D341Med (cell line): ENCODE data around the gene GABRR1.

Source experiments
- DNase-seq: peaks from one replicate; pipeline ENCODE4 v3.0.0; 2012; ENCODE audit warnings: low spot score

Gene GABRR1

DNA sequence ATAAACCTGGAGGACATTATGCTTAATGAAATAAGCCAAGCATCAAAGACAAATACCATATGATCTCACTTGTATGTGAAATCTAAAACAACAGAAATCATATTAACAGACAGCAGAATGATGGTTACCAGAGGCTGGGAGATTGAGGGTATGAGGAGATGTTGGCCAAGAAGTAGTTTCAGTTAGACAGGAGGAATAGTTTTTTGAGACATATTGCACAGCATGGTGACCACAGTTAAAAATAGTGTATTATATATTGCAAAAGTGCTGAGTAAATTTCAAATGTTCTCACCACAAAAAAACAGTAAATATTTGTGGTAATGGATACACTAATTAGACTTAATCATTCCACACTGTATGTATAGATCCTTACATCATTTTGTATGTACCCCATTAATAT lies 1.8 kb downstream of the GABRR1 start:
- no peak for DNase-seq

- DNase-seq = no peak
Measured at GRCh38 chr6:89214197-89214596, 3.0 kb downstream of the GABRR1 start.

DNA sequence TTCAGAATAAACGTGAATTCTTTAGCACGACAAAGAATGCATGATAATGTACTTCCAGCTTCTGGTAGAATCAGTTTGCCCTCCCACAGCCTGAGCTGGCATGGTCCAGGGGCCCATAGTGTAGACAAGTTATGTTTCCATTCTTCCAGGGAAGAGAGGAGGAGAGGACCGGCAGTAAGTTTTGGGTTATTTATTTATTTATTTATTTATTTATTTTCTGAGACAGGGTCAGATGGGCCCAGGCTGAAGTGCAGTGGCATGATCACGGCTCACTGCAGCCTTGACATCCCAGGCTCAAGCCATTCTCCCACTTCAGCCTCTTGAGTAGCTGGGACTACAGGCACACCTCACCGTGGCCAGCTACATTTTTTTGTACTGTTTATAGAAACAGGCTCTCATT lies 4.7 kb downstream of the GABRR1 start:
- no peak for DNase-seq

DNA sequence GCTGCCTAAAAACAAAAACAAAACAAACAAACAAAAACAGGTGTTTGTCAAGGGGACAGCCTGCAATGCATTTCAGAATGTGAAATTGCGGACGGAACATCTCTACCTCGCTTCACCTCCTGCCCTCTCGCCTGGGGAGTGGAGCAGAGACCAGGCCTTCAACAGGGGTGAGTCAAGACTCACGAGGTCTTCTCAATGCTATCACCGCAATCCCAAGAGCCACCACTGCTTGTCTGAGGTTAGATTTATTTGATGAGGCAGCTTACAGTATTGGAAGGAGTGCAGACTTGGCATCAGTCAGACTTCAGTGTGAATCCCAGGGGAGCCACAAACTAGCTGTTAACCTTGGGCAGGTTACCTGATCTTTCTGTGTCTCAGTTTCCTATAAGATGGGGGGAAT lies 7.7 kb downstream of the GABRR1 start:
- DNase-seq = no peak

GRCh38 chr6:89208551-89208950 lies 8.6 kb downstream of the GABRR1 start:
- DNase-seq = no peak

GRCh38 chr6:89205819-89206218 lies 11.3 kb downstream of the GABRR1 start:
- DNase-seq = no peak

- DNase-seq = no peak
Measured at GRCh38 chr6:89204096-89204495, 13.1 kb downstream of the GABRR1 start.

DNA sequence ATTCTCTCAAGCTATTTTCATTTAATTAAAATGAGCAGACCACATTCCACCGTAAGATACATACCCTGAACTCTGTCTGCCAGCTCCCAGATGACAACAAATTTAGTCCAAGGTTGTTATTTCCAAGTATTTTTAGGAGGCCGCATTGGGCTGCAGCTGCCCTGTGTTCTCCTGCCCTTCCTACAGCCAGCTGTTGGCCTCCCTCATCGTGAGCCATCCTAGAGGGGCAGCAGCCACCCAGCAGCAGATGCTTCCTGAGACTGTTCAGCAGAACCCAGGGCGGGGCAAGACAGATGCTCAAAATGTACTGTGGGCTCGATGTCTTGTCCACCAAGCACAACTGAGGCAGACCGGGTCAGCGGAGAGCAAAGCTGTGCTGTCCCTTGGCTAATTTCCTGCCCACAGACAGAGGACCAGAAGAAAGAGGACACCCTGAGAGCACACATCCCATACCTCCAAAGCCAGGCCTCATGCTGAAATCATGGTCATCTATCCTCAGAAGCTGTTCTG lies 16.4 kb downstream of the GABRR1 start:
- no peak for DNase-seq

GRCh38 chr6:89199579-89199978 lies 17.6 kb downstream of the GABRR1 start:
- no peak for DNase-seq

DNA sequence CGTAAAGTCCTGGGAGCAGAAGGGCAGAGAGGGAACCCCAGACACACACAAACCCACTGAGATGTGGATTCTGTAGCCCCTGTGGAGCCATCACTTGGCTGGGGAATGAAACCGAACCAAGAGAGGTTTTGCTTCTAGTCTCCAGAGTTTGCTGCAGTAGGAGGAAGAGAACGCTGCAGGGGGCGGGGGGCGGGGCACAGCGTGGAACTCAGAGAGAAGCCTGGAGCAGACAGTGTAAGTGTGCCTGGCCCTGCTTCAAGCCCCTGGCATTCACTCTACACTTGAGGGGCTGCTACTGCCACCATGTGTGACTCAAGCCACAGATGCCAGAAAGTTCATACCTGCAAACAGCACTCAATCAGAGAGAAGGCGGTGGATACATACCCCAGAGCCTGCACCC lies 18.9 kb downstream of the GABRR1 start:
- DNase-seq = no peak

GRCh38 chr6:89197141-89197540 lies 20.0 kb downstream of the GABRR1 start:
- no peak for DNase-seq

DNA sequence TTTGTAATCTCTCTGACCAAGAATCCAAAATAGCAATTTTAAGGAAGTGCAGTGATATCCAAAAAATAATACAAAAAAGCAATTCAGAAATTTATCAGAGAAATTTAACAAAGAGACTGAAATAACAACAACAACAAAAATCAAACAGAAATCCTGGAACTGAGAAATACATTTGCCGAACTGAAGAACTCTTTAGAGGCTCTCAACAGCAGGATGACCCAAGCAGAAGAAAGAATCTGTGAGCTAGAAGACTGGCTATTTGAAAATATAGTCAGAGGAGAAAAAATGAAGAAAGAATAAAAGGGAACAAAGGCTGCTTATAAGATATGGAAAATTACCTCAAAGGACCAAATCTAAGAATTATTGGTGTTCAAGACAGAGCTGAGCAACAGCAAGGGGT lies 22.6 kb downstream of the GABRR1 start:
- no peak for DNase-seq

DNA sequence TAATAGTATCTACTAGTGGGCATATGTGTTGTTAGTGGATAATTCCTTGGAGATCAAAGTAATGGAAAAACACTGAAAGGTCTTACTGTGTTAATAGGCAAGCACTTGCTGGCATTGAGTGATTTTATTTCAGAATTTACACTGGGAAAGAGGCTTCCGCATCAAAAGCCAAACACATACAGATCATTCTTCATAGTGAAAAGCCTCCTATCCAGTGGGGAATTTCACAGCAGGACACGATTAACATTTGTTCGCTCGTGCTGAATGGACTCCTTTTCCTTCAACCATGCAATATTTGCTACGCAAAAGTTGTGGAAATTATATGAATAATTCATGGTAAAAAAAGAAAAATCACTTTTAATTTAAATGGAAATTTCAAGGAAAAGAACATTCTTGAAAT lies 26.4 kb downstream of the GABRR1 start:
- DNase-seq = no peak

- no peak for DNase-seq
Measured at GRCh38 chr6:89187504-89187903, 29.7 kb downstream of the GABRR1 start.

- no peak for DNase-seq
Measured at GRCh38 chr6:89186762-89187161, 30.4 kb downstream of the GABRR1 start.

- DNase-seq = no peak
Measured at GRCh38 chr6:89184344-89184743, 32.8 kb downstream of the GABRR1 start.

GRCh38 chr6:89183294-89183693 lies 33.9 kb downstream of the GABRR1 start:
- no peak for DNase-seq

DNA sequence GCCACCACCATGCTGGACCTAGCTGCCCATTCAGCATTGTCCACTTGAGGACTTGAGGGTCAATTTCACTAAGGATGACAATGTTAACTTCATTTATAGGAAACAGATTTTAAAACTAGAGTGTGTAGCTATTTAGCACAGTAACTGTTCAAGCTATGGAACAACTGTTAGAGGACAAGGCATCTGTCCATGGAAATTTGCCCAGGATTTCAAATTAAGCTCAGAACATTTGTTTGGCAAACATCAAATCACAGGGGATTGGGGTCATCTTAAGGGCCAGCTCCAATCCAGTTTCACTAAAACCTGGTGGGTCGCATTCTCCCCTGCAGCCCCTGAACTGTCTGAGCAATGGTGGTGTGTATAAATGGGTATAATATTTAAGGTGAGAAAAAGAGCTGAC lies 36.2 kb downstream of the GABRR1 start:
- DNase-seq = no peak

GRCh38 chr6:89180112-89180511 lies 37.0 kb downstream of the GABRR1 start:
- no peak for DNase-seq

DNA sequence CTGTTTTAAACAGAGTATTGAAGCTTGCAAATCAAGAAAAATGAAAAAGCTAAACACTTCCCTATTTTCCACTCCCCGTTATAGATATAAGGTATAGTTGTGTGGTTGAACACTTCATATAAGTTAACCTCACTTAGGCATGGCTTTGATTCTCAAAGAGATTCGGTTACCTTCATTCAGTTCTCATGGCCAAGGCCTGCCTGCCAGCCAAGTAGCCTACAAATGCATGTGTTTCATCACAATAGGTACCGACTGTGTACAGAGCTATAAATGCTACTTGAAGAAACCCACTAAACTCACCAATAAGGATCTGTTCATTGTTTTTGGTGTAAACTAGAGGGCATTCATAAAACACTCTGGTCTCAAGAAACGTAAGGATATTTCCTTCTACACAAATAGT lies 43.5 kb downstream of the GABRR1 start:
- no peak for DNase-seq

GRCh38 chr6:89172131-89172530 lies 45.0 kb downstream of the GABRR1 start:
- DNase-seq = no peak

GRCh38 chr6:89162047-89162371 lies 55.1 kb downstream of the GABRR1 start:
- DNase-seq = no peak

GRCh38 chr6:89161326-89162046 lies 55.7 kb downstream of the GABRR1 start:
- DNase-seq = no peak

GRCh38 chr6:89160331-89161092 lies 56.6 kb downstream of the GABRR1 start:
- DNase-seq = no peak
